ENCODE results near the gene ADARB1. TPM values are rescaled to one million over a fixed set of nuclear protein-coding genes. Genes with fewer than 3 reads are reported as not detected.

The ADARB1 gene
- total and polyA plus RNA-seq, 9 of the 15 experiments (the other 6 are each of a cell fraction or from before 2014, with no cell fraction given), result 6.7 to 16.0 (median 8.3) TPM

- TF ChIP-seq CREB3L1 (IDR thresholded peaks at IDR 0.05; ENCODE audit: borderline replicate concordance, low read depth), result peak; percentile 41; the same call in 1 of the 2 replicates
- TF ChIP-seq XRCC5 (IDR thresholded peaks at IDR 0.05; ENCODE audit: low read depth, low read length), result 0 out of 2 replicates have a peak, but pooled peaks have one; percentile 38
- no peak for TF ChIP-seq ZNF707 (CRISPR knock-in tag; conservative IDR thresholded peaks at IDR 0.05)
- TF ChIP-seq ZNF766 (CRISPR knock-in tag; conservative IDR thresholded peaks at IDR 0.05), result no peak
- TF ChIP-seq CBX3 (IDR thresholded peaks at IDR 0.05; ENCODE audit: borderline replicate concordance in 1 of 2, low read length in 2 of 2), result no peak
- TF ChIP-seq E2F1 (CRISPR knock-in tag; IDR thresholded peaks at IDR 0.05), result peak; percentile 69; the same call in 1 of the 2 replicates
- peak; percentile 60; the same call in 1 of the 2 replicates for TF ChIP-seq GABPA (tag; conservative IDR thresholded peaks at IDR 0.05; ENCODE audit: low read depth)
- TF ChIP-seq TOE1 (IDR thresholded peaks at IDR 0.05; ENCODE audit: borderline replicate concordance), result no peak
- no peak; the same call in 1 of the 2 replicates for TF ChIP-seq TOE1 (CRISPR knock-in tag; IDR thresholded peaks at IDR 0.05; ENCODE audit: borderline replicate concordance, low read depth)
- TF ChIP-seq ZBTB40 (IDR thresholded peaks at IDR 0.05), result no peak
- peak; percentile 49; the same call in 1 of the 2 replicates for TF ChIP-seq ZBTB40 (CRISPR knock-in tag; IDR thresholded peaks at IDR 0.05)
- no peak for TF ChIP-seq ZNF143 (CRISPR knock-in tag; IDR thresholded peaks at IDR 0.05)
- no peak for TF ChIP-seq IFI16 (CRISPR knock-in tag; IDR thresholded peaks at IDR 0.05)
Observed at GRCh38 chr21:45138199-45139002, 64.0 kb downstream of the ADARB1 start (continued).

Data from K562 (cell line).